Central memory CD8-positive, alpha-beta T cell (primary cell): ENCODE data around the gene SORL1.
"Not testable (repeated sequence)": the region's sequence is repeated elsewhere in the genome, so short reads cannot be mapped to it uniquely, and the experiment has no call there.

Source experiments
- ATAC-seq: fragments of 150-1000 bp; cut with Tn5 transposase; replicated peaks from 2 replicates; pipeline ENCODE4 v1.10.0; 2022; ENCODE audit warnings: mild to moderate bottlenecking, moderate FRiP score, moderate number of reproducible peaks; ENCODE audit not compliant: poor library complexity, severe bottlenecking; ENCODE audit errors: extremely low read depth
- DNase-seq, 2 donors: peaks; one replicate each; pipeline ENCODE4 v3.0.0; 2021; ENCODE audit warnings: low spot score in 2 of 2
- H3K27ac Mint-ChIP-seq: one replicate; pipeline ENCODE4 v1.8.0; 2022; ENCODE audit warnings: low read depth, mild to moderate bottlenecking, moderate library complexity, mixed read lengths
- H3K27me3 Mint-ChIP-seq: one replicate; pipeline ENCODE4 v1.8.0; 2022; ENCODE audit warnings: mixed read lengths
- H3K36me3 Mint-ChIP-seq: one replicate; pipeline ENCODE4 v1.8.0; 2022; ENCODE audit warnings: mild to moderate bottlenecking, moderate library complexity, mixed read lengths; ENCODE audit not compliant: insufficient read depth
- H3K4me1 Mint-ChIP-seq: one replicate; pipeline ENCODE4 v1.8.0; 2022; ENCODE audit warnings: mixed read lengths
- H3K4me3 Mint-ChIP-seq: one replicate; pipeline ENCODE4 v1.8.0; 2022; ENCODE audit warnings: mild to moderate bottlenecking, moderate library complexity, mixed read lengths
- H3K9me3 Mint-ChIP-seq: one replicate; pipeline ENCODE4 v1.8.0; 2022; ENCODE audit warnings: mixed read lengths

Gene SORL1

GRCh38 chr11:121636800-121637176, 184.7 kb downstream of the SORL1 start:
- Mint-ChIP-seq H3K27me3 (no peaks in the 10 kb centered on the region), H3K27ac (no peak overlapping the region), H3K36me3 (peaks cover 22% of the 10 kb centered on the region), H3K4me1 (peaks cover 5% of the 10 kb centered on the region), H3K9me3 (no peaks in the 10 kb centered on the region), H3K4me3 (no peak overlapping the region)
- DNase-seq (no peak), ATAC-seq (no peak)

DNA sequence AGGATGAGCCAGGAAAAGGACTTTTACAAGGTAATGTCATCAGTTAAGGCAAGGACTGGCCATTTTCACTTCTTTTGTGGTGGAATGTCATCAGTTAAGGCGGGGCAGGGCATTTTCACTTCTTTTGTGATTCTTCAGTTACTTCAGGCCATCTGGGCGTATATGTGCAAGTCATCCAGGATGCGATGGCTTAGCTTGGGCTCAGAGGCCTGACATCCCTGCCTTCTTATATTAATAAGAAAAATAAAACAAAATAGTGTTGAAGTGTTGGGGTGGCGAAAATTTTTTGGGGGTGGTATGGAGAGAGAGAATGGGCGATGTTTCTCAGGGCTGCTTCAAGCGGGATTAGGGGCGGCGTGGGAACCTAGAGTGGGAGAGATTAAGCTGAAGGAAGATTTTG, 185.5 kb downstream of the SORL1 start:
- ATAC-seq, H3K9me3 Mint-ChIP-seq, H3K27me3 Mint-ChIP-seq, H3K4me3 Mint-ChIP-seq, DNase-seq, H3K27ac Mint-ChIP-seq: not testable (repeated sequence)
- peaks cover 18% of the 10 kb centered on the region for H3K36me3 Mint-ChIP-seq
- H3K4me1 Mint-ChIP-seq: peaks cover 12% of the 10 kb centered on the region

DNA sequence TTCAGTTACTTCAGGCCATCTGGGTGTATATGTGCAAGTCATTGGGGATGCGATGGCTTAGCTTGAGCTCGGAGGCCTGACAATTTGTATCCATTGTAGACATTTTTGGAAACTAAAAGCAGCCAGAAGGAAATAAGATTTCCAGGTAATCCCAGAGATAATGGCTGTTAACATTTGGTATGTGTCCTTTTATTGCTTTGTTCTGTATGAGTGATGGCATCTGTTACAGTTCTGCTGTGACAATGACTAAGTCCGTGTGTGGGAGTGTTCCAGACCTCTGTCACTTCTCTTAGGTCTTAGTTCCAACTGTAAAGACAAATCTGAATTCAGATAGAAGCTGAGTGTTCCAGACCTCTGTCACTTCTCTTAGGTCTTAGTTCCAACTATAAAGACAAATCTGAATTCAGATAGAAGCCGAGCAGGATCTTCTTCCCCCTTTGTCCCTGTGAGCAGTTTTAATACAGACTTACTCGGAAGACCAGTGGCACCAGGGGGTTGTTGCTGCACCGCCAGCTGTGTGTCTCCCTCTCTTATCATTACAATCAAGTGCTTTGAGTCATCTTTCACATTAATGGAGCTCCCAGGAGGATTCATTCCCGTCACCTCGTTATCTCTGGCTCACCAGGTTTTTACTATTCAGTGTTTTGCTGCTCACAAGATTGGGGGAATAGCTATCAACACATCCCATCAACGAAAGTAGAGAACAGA, 191.5 kb downstream of the SORL1 start:
- Mint-ChIP-seq H3K27ac (no peak overlapping the region), H3K4me3 (no peak overlapping the region), H3K36me3 (peaks cover 7% of the 10 kb centered on the region), H3K9me3 (no peaks in the 10 kb centered on the region), H3K4me1 (peaks cover 13% of the 10 kb centered on the region), H3K27me3 (no peaks in the 10 kb centered on the region)
- ATAC-seq (no peak), DNase-seq (no peak)

DNA sequence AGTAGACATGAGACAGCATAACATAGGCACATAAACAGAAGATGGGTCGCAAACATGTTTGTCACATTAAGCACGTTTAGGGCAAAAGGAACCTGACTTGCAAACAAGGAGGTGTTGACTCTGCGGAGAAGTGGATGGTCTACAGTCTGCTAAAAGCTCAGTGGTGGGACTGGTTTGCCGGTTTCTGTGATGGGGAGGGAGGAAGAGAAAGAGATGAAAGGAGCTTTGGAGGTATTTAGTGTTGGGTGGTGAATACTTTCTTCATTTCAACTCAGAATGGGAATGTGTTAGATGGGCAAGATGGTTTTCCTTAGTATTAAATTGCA, 192.0 kb downstream of the SORL1 start:
- no peak overlapping the region for H3K4me3 Mint-ChIP-seq
- peaks cover 13% of the 10 kb centered on the region for H3K4me1 Mint-ChIP-seq
- H3K9me3 Mint-ChIP-seq: no peaks in the 10 kb centered on the region
- no peaks in the 10 kb centered on the region for H3K27me3 Mint-ChIP-seq
- no peak for DNase-seq
- ATAC-seq: no peak
- peaks cover 12% of the 10 kb centered on the region for H3K36me3 Mint-ChIP-seq
- H3K27ac Mint-ChIP-seq: peak overlapping the region; percentile 23

DNA sequence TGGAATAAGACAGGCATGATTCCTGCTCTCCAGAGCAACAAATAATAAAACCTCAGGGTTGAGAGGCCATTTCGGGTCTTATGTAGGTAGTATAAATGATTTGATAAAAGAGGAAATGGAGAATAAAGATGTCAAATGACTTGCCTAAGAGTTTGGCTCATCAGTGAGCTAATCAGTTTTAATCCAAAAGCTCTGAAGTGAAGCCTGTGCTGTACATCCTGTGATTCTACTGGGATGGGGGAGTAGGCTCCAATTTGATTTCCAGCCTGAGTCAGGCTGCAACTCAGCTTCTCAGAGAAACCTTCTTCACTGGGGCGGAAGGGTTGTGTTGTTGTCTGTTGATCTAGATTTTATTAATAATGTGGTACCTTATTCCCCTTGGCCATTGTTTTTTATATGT, 192.9 kb downstream of the SORL1 start:
- peaks cover 20% of the 10 kb centered on the region for H3K4me1 Mint-ChIP-seq
- ATAC-seq (no peak), DNase-seq (no peak)
- no peaks in the 10 kb centered on the region for H3K9me3 Mint-ChIP-seq
- H3K4me3 Mint-ChIP-seq: no peak overlapping the region
- no peaks in the 10 kb centered on the region for H3K27me3 Mint-ChIP-seq
- H3K27ac Mint-ChIP-seq: no peak overlapping the region
- peaks cover 17% of the 10 kb centered on the region for H3K36me3 Mint-ChIP-seq

GRCh38 chr11:121645596-121645995, 193.5 kb downstream of the SORL1 start:
- Mint-ChIP-seq H3K36me3 (peaks cover 18% of the 10 kb centered on the region), H3K4me3 (no peak overlapping the region), H3K27ac (no peak overlapping the region), H3K9me3 (no peaks in the 10 kb centered on the region), H3K27me3 (no peaks in the 10 kb centered on the region), H3K4me1 (peaks cover 26% of the 10 kb centered on the region)
- no peak for ATAC-seq
- DNase-seq: no peak

DNA sequence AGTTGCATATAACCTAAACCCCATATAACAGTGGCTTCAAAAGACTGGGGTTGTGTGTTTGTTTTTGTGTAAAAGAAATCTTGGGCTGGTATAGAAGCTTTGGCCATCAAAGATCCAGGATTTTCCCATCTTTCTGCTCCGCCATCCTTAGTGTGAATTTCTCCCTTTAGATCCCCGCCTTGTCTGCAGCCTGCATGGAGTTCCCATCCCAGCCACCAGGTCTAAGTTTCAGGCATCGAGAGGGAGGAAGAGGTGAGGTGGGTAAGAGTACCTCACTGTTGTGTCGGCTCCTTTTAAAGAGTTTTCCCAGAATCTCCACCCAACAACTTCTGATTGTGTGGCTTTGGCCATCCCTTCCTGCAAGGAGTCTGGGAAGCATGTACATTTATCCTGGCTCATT, 196.2 kb downstream of the SORL1 start:
- ATAC-seq (no peak), DNase-seq (no peak)
- H3K27ac Mint-ChIP-seq: no peak overlapping the region
- H3K36me3 Mint-ChIP-seq: peaks cover 15% of the 10 kb centered on the region
- no peaks in the 10 kb centered on the region for H3K27me3 Mint-ChIP-seq
- H3K4me3 Mint-ChIP-seq: no peak overlapping the region
- no peaks in the 10 kb centered on the region for H3K9me3 Mint-ChIP-seq
- H3K4me1 Mint-ChIP-seq: peaks cover 31% of the 10 kb centered on the region

GRCh38 chr11:121649798-121650197, 197.7 kb downstream of the SORL1 start:
- Mint-ChIP-seq H3K4me1 (peaks cover 31% of the 10 kb centered on the region), H3K36me3 (peaks cover 17% of the 10 kb centered on the region), H3K27ac (no peak overlapping the region), H3K9me3 (no peaks in the 10 kb centered on the region), H3K27me3 (no peaks in the 10 kb centered on the region), H3K4me3 (peak overlapping the region; percentile 71)
- DNase-seq (no peak), ATAC-seq (no peak)

DNA sequence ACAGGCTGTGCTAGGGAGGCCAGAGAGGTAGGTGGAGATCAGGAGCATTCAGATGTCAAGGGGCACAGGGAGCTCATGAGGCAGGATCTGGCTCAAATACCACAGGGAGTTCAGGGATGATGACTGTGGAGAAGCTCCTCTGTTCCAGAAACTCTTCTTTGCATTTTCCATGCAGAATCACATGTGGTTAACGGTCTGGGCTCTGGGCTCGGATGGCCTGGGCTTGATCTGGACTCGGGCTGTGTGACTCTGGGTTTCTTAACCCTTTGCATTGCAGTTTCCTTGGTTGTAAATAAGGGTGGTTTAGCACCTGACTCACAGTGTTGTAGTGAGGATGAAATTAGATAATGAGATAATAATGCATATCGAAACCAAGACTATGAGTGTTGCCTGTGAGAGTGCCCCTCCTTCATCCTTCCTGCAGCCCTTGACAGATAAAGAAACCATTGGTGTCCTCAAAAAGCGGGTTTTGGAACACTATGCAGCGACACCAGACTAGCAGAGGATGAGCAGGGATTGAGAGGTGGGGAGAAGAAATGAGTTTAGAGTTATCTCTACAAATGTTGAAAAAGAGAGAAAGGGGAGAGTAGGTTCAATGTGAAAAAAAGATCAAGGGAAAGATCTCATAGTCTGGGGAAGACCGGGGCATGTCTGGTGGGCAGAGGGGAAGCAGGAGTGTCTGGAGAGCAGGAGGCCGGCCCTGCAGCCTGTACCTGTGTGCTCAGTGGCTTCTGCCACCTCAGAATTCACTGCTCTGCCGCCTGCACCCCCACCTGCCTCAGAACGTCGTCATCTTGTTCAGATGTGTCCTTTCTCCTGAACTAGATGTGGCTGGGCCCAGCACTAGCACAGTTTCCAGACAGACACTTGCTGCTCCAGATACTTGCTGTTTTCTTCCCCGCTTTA, 198.5 kb downstream of the SORL1 start:
- Mint-ChIP-seq H3K36me3 (peaks cover 17% of the 10 kb centered on the region), H3K9me3 (no peaks in the 10 kb centered on the region), H3K27me3 (no peaks in the 10 kb centered on the region), H3K4me3 (peak overlapping the region; percentile 71), H3K4me1 (peaks cover 37% of the 10 kb centered on the region), H3K27ac (peak overlapping the region; percentile 79)
- DNase-seq: no peak
- peak; percentile 62 for ATAC-seq

GRCh38 chr11:121651257-121651605, 199.1 kb downstream of the SORL1 start:
- H3K4me1 Mint-ChIP-seq: peaks cover 43% of the 10 kb centered on the region
- ATAC-seq: no peak
- DNase-seq: no peak
- no peaks in the 10 kb centered on the region for H3K9me3 Mint-ChIP-seq
- H3K36me3 Mint-ChIP-seq: peaks cover 17% of the 10 kb centered on the region
- no peaks in the 10 kb centered on the region for H3K27me3 Mint-ChIP-seq
- H3K27ac Mint-ChIP-seq: peak overlapping the region; percentile 79
- peak overlapping the region; percentile 71 for H3K4me3 Mint-ChIP-seq

DNA sequence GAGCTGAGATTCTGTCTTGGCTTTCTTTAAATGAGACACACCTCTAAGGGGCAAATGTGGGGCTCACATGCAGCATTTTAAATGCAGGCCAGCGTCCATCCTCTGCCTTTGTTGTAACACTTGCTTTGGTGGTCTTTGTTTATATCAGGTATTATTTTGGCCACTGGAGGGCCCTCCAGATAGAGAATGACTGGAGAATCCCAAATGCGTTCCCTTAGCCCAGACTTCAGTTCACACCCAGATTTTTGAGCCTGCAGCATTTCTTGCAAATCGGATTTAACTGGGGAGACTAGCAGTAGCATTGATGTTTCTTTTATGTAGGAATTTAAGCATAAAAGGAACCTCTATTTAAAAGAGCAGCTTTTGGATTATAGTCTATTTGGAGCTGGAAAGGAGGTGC, 200.9 kb downstream of the SORL1 start:
- no peaks in the 10 kb centered on the region for H3K27me3 Mint-ChIP-seq
- H3K36me3 Mint-ChIP-seq: peaks cover 16% of the 10 kb centered on the region

GRCh38 chr11:121654259-121654842, 202.2 kb downstream of the SORL1 start:
- H3K36me3 Mint-ChIP-seq: peaks cover 9% of the 10 kb centered on the region
- ATAC-seq (no peak), DNase-seq (no peak)
- peaks cover 44% of the 10 kb centered on the region for H3K4me1 Mint-ChIP-seq
- no peak overlapping the region for H3K4me3 Mint-ChIP-seq
- no peak overlapping the region for H3K27ac Mint-ChIP-seq
- H3K27me3 Mint-ChIP-seq: no peaks in the 10 kb centered on the region
- H3K9me3 Mint-ChIP-seq: no peaks in the 10 kb centered on the region

More for the DNA sequence above, 200.9 kb downstream of the SORL1 start:
- ATAC-seq: no peak
- no peaks in the 10 kb centered on the region for H3K9me3 Mint-ChIP-seq
- peaks cover 45% of the 10 kb centered on the region for H3K4me1 Mint-ChIP-seq
- no peak overlapping the region for H3K27ac Mint-ChIP-seq
- DNase-seq: no peak
- H3K4me3 Mint-ChIP-seq: no peak overlapping the region
